Stimulated activated CD4-positive, alpha-beta T cell treated with anti-CD3 and anti-CD28 coated beads, Interleukin-2, amount 100 ng/mL, for 48 hours (primary cell): ENCODE measurements around the gene BRCC3.
"Not testable (repeated sequence)": the region's sequence is repeated elsewhere in the genome, so short reads cannot be mapped to it uniquely, and the experiment has no call there.

Experiments
- DNase-seq, 2 donors: peaks; one replicate each; pipeline ENCODE4 v3.0.0-alpha.2; 2020

Gene BRCC3

GRCh38 chrX:155061760-155062159, 9.5 kb upstream of the BRCC3 start:
- no peak for DNase-seq

GRCh38 chrX:155065035-155065734, 6.1 kb upstream of the BRCC3 start:
- no peak for DNase-seq

DNA sequence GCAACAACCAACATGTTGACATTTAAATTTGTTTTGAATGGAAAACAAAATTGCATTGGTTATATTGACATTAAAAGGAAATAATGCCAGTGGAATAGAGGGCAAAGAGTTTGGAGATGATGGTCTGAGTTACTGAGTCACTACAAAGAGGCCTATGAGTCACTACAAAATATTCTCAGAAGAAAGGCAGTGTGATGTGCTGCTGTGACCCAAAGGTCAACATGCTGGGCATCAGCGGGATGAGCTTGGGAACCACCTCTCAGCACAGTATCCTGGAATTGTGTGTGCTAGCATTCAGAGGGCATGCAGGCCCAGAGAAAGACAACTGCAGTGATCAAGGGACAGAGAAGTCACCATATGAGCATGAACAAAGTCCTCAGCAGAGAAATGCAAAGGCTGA, 3.1 kb upstream of the BRCC3 start:
- DNase-seq: no peak

DNA sequence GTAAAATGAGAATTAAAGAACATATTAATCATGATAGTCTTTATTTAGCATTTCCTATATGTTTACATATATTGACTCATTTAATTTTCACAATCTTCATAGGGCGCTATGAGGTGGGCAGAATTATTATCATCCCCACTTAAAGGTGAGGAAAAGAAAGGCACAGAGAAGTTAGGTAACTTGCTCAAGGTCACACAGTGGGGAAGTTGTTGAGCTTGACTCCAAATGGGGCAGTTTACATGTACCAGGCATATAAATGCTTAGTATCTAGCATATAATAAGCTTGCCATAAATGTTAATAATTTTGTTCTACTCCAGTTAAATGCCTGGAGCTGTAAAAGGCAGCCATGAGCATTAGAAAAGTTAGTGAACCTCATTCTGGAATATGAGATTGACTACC, 1.9 kb upstream of the BRCC3 start:
- DNase-seq: no peak

DNA sequence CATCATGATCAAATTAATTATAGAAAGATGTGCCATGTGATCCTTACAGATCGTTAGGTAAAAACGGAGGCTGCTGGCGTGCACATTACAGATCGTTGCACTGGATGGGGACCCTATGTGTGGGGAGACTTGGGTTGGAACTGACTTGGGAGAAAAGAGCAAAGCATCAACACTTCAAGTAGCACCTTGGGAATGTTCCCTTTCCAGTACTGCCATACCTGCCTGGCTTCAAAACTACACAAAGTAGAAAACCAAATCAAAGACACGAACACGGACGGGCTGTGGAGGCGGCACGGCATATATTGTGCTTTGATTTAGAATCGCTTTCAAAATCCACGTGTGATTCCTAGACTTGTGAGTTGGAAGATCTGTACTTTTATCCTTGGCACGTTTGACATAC, 1.3 kb upstream of the BRCC3 start:
- no peak for DNase-seq

DNA sequence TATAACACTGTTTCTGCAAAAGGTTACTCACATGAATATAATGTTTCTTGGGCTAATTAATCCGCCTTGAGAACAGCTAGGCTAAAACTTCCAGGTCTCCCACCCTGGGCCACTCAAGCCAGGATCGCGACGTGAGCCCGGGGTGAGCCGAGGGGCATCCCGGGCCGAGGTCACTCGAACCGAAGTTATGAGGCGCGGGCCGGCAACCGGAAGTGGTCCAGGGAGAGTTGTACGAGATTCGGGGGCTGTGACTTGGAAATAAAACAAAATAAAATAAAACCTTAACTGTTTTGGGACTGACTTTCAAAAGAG, 689 bp upstream of the BRCC3 start:
- DNase-seq: no peak

- DNase-seq: no peak
Observed at GRCh38 chrX:155071694-155072280, 479 bp downstream of the BRCC3 start.

- DNase-seq: peak; percentile 27 to 29
Observed at GRCh38 chrX:155086202-155086840, 15.0 kb downstream of the BRCC3 start.

DNA sequence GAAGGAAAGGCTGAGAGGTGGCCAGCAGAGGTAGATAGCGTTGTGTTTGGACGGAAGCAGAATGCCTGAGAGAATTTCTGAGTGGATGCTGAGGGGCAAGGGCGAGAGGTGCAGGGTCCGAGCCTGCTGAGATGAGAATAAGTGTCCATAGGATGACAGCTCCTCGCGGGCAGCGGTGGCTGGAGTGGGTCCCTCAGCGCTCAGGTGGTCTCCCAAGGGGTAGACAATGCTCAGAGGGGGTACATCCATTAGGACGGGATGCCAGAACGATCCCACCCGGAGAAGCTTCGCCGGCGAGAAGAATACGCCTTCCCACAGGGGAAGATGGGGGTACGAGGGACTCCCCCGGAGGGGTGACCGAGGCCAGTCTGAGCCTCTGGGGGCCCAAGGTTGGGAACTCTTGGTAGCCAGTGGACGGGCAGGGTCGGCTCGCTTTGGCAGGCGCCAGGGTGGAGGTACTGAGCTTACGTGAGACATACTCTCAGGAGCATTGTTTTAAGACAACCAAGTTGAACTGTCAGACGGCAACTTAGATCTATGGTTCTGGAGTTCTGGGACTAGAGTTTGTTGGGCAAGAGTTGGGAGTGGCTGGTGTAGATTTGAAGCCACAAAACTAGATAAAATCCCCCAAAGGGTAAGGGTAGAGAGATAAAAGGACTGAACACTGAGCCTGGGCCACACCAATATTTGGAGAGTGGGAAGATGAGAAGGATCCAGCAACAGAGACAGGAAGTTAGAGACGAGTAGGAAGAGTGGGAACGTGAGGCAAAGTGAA, 15.8 kb downstream of the BRCC3 start:
- no peak for DNase-seq

- no peak for DNase-seq
Observed at GRCh38 chrX:155094468-155095061, 23.3 kb downstream of the BRCC3 start.

DNA sequence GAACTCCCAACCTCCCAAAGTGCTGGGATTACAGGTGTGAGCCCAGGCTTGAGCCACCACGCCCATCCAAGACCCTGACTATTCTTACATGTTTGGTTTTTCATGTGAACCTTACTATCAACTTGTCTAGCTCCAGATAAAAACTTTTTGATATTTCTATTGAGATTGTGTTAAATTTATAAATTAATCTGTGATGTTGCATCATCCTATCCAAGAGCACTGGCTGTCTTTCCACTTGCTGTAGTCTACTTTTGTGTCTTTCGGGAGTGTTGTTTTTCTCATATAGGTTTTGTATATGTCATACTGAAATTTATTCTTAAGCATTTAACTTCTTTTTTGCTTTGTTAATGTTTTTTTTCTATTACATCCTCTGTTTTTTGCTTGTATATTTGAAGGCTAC, 34.6 kb downstream of the BRCC3 start:
- DNase-seq: no peak

DNA sequence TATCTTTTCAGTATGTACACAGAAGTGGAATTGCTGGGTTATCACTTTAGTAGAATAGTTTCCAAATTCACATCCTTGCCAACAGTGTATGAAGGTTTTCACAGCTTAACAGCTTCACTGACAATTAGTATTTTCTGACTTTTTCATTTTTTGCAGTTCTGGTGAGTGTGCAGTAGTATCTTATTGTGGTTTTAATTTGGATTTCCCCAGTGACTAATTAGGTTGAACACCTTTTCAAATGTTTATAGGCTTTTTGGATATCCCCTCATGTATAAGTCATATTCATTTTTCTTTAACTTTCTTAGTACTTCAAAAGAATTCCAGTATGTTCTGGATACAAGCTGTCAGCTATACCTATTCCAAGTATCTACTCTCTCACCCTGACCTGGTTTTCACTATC, 37.1 kb downstream of the BRCC3 start:
- DNase-seq: no peak

- no peak for DNase-seq
Observed at GRCh38 chrX:155112171-155112570, 40.9 kb downstream of the BRCC3 start.

GRCh38 chrX:155113097-155113496, 41.8 kb downstream of the BRCC3 start:
- no peak for DNase-seq

GRCh38 chrX:155115174-155115819, 44.0 kb downstream of the BRCC3 start:
- no peak for DNase-seq

DNA sequence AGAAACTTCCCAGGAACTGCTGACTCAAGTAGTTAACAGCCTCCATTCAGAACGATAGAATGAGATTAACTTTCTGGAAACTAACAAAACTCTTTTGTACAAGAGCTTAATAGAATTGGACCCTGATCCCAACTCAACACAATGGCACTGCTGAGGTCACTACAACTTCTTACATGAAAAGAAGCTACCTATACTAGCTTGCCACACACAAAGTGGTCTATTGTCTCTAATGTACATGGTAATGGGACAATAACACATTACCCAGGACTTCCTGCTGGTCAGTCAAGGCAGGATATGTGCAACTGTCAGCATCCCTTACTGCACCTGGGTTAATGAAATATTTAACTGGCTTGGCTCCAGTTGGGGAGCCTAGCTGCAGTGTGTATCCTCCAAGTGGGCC, 56.2 kb downstream of the BRCC3 start:
- no peak for DNase-seq

- no peak for DNase-seq
Observed at GRCh38 chrX:155127940-155128339, 56.6 kb downstream of the BRCC3 start.

DNA sequence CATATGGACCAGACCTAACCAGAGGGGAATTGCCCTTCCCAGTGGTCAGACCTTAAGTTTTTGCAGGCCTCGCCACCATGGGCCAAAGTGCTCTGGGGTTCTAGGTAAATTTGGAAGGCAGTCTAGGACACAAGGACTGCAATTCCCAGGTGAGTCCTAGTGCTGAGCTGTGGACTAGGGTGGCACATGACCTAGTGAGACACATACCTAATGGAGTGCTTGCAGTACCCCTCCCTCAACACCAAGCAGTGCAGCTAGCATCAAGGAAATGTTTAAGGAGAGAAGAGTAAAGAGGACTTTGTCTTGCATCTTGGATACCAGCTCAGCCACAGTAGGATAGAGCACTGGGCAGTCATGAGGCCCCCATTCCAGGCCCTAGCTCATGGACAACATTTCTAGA, 60.8 kb downstream of the BRCC3 start:
- DNase-seq: no peak

- no peak for DNase-seq
Observed at GRCh38 chrX:155134255-155134654, 62.9 kb downstream of the BRCC3 start.

DNA sequence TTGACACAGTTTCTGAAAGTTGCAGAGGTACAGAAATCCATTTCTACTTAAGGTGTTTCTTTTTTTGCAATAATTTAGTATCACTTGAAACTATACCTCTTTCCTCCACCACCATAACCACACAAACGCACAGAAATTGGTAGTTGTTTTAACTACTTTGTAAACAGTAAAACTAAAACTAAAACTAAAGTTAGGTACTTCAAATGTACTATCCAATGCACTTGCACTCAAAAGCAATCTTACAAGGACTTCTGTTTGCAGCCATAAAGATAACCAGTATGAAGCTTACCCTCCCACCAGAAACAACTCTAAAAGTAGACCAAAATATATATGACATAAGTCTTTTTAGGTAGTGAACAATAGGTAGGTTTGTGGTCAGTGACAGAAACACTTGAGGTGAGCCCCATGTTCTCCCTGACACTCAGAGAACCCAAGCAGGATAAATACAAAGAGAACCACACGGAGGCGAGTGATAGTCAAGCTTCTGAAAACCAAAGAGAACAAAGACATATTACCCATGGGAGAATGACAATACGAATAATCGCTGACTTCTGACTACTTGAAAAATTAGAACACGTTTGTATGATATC, 72.7 kb downstream of the BRCC3 start:
- no peak for DNase-seq

DNA sequence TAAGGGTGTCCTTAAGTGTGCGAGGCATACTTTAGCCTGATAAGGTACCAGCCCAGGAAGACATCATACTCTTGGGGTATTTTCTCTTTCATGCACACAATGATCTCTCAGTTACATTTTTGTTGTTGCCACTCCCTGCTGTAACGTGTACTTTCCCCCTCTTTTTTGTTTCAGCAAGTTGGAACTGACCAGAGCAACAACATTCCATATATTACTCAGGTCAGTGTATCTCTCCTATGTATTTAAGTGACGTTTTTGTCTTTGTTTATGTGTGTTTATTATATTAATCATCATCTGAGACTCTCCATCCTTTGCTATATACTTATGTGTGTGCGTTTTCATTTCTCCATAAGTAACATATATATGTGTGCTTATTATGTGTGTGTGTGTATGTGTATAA, 73.6 kb downstream of the BRCC3 start:
- DNase-seq: no peak

DNA sequence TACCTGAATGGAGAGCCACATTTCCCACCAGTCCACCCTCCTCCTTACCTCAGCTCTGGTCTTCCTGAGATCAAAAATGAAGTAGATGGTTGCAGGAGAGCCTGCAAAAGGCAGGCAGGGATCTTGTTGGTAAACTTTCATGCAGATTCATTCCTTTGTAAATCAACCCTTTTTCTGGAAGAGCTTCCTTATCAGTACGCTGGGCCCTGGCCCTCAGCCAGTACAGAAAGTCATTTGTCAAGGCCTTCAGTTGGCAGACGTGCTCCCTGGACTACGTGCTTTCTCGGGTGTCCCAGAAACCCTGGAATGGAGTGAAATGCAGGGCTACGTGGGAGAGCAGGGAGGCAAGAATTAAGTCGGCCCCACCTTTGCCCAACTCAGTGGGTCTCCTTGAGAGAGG, 76.3 kb downstream of the BRCC3 start:
- DNase-seq: not testable (repeated sequence)

DNA sequence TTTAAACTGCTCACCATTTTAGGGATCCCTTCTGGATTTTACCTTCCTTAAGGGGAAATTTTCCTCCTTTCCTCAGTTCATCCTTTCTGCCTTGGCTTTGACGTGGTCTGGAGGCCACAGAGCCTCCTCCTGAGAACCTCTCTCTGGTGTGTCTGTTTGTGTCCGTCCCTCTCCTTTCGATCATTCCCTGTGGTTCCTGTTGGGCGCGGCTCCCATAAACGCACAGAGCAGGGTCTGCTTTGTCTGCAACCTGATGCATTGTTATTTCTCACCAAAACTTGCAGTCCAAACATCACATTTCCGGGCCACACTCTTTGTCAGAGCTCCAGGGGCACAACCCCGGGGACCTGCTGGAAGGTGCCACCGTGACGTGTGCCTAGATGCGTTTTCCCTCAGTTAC, 76.9 kb downstream of the BRCC3 start:
- DNase-seq: not testable (repeated sequence)
